Muscle layer of colon (tissue), 2 donors: ENCODE data around the gene RNF130.

ENCODE experiments used
- H3K27ac ChIP-seq: one replicate; pipeline ENCODE4 v1.7.0; 2013; ENCODE audit warnings: low read depth, mild to moderate bottlenecking, low read length, moderate library complexity
- H3K27me3 ChIP-seq, 2 donors: one replicate each; pipeline ENCODE4 v1.7.0; 2013; ENCODE audit warnings: low read length in 2 of 2, mild to moderate bottlenecking in 2 of 2; ENCODE audit not compliant: insufficient read depth in 2 of 2, control insufficient read depth in 1 of 2
- H3K36me3 ChIP-seq: one replicate; pipeline ENCODE4 v1.7.0; 2013; ENCODE audit warnings: mild to moderate bottlenecking, low read length; ENCODE audit not compliant: insufficient read depth
- H3K4me1 ChIP-seq: one replicate; pipeline ENCODE4 v1.7.0; 2013; ENCODE audit warnings: mild to moderate bottlenecking, low read length; ENCODE audit not compliant: insufficient read depth
- H3K4me3 ChIP-seq, 2 donors: one replicate each; pipeline ENCODE4 v1.7.0; 2013; ENCODE audit warnings: low read length in 2 of 2, low read depth in 1 of 2, mild to moderate bottlenecking in 1 of 2, moderate library complexity in 1 of 2
- H3K9ac ChIP-seq: one replicate; pipeline ENCODE4 v1.7.0; 2013; ENCODE audit warnings: low read length
- H3K9me3 ChIP-seq: one replicate; pipeline ENCODE4 v1.7.0; 2013; ENCODE audit warnings: mild to moderate bottlenecking, low read length
- donor health status: abdominal sarcoma.
- donor health status: Adenocarcinoma of cecum.

RNF130 gene

DNA sequence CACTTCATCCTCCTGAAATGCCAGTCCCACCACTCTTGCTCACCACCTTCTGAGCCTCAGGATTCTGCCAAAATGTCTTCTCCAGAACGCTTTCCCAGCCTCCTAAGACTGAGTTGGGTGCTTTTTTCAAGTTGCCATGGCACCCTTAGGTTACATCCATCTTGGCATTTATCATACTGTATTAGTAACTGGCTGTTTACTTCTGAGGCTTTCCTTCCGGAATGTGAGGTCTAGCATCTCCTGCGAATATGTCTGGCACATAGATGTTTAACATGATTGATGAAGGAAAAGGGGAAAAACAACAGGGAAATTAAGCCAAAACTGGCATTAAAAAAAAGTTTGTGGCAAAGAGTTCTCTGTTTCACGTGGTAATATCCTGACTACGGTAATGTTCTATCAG is 24.9 kb downstream of the RNF130 start:
- Histone ChIP-seq H3K27ac (no peak overlapping the region), H3K9ac (no peak overlapping the region), H3K27me3 (no peaks in the 10 kb centered on the region), H3K4me1 (peaks cover 19% of the 10 kb centered on the region), H3K36me3 (no peaks in the 10 kb centered on the region), H3K9me3 (no peaks in the 10 kb centered on the region), H3K4me3 (no peak overlapping the region)

DNA sequence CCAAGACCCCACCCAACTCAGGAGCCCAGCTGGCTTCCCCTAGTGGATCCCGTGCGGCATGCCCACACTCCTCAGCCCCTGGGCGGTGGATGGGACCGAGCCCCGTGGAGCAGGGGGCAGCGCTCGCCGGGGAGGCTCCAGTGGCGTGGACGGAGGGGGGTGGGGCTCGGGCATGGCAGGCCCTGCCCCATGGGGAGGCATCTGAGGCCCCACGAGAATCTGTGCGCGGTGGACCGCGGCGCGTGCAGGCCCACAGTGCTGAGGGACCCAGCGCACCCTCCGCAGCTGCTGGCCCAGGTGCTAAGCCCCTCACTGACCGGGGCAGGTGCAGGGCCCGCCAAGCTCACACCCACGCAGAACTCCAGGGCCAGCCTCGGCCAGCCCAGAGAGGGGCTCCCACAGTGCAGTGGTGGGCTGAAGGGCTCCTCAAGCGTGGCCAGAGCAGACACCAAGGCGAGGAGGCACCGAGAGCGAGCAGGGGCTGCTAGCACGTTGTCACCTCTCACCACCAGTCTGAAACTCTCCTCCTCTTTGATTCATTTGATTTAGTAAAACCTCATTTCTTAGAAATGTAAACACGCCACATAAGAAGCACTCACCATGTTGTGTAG is 25.6 kb downstream of the RNF130 start:
- Histone ChIP-seq H3K36me3 (no peaks in the 10 kb centered on the region), H3K27ac (no peak overlapping the region), H3K4me3 (no peak overlapping the region), H3K27me3 (no peaks in the 10 kb centered on the region), H3K9ac (no peak overlapping the region), H3K4me1 (peaks cover 19% of the 10 kb centered on the region), H3K9me3 (no peaks in the 10 kb centered on the region)

DNA sequence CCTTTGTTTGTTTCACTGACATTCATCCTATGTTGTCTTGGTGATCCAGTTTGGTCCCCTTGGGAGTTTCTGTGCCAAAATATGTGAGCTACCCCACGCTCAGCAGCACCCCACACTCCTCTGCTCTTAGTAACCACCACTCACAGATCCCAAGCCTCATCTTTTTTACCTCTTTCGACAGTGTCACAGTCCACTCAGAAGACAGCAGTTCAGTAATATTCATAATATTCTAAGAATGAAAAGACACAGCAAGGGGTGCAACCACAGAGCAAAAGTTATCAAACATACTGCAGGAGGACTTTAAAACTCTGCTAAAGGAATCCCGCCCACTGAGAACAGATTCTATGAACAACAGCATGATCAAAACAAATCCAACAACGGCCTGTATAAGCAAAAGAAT is 28.2 kb downstream of the RNF130 start:
- Histone ChIP-seq H3K4me1 (peaks cover 4% of the 10 kb centered on the region), H3K9me3 (no peaks in the 10 kb centered on the region), H3K9ac (no peak overlapping the region), H3K27me3 (no peaks in the 10 kb centered on the region), H3K36me3 (peaks cover 6% of the 10 kb centered on the region), H3K27ac (no peak overlapping the region), H3K4me3 (no peak overlapping the region)

DNA sequence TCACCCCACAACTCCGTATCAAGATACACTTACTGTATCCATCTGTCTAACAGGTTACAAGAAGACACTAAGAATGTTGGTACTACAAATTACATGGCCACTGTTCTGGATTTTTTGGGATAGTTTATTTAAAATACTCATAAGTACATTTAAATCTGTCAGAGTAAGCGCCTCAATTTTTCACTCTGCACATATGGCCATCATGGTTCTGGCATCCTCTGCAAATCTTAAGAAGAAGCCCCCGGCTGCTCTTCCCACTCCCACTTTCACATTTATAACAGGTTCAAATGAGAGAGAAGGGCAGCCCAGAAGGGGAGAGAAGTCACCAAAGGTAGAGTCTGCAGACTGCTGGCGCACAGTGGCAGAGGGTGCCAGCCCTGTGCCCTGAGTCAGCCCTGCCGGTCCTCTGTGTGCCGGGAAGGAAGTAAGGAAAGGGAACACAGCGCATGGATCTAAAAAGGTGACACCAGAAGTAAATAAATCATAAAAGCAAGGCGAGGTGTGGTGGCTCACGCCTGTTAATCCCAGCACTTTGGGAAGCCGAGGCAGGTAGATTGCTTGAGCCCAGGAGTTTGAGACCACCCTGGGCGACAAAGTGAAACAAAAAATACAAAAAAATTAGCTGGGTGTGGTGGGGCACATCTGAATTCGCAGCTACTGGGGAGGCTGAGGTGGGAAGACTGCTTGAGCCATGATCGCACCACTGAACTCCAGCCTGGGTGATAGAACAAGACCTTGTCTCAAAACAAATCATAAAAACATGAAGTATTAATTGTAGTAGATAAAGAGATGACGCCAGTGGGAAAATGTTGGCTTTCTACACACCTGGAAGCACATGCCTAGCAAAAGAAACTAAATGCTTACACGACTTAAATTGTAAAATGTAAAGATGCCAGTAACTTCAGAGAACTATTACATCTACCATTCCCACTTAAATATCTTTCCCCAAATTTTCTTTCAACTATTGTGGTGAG is 30.0 kb downstream of the RNF130 start:
- no peaks in the 10 kb centered on the region for H3K27me3 ChIP-seq
- no peaks in the 10 kb centered on the region for H3K4me1 ChIP-seq
- no peak overlapping the region for H3K27ac ChIP-seq
- no peak overlapping the region for H3K9ac ChIP-seq
- peaks cover 18% of the 10 kb centered on the region for H3K36me3 ChIP-seq
- H3K4me3 ChIP-seq, result no peak overlapping the region
- no peaks in the 10 kb centered on the region for H3K9me3 ChIP-seq

DNA sequence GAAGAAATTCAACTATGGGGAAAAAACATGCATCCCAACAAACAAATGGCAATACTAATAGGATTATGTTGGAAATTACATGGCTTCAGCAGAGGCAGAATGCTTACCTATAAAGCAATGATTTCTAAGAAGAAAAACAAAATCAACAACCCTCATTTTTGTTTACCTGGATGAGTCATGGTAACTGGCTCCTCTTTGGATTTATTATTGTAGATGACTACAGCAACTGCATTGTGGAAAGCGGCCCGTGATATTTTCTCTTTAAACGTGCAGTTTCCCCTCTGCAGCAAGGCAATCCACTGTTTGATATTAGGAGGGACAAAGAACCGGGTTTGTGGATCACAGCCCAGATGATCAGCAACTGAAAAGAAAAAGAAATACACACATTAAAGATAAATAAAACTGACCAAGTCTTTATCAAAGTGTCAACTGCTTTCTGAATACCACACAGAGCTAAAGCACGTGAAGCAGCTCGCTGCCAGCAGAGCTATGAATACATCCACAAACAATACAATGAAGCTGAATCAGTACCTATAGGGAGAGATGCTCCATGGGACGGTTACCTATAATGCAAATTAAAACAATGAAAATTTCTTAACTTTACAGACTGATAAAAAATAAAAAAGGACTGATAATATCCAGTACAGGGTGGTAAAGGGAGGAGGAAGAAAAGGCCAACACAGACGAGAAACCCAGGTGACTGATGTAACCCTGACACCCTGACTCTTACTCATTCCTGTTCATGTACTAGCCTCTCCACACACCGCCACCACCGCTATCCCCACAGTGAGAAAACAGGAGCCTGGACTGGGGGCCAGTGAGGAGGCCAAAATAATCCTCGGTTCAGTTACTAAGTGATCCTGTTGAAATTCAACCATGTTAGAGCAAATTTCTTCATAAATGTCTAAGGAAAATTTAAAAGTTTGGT is 31.0 kb downstream of the RNF130 start:
- Histone ChIP-seq H3K4me3 (no peak overlapping the region), H3K36me3 (peaks cover 27% of the 10 kb centered on the region), H3K4me1 (no peaks in the 10 kb centered on the region), H3K9me3 (peaks cover 7% of the 10 kb centered on the region), H3K9ac (no peak overlapping the region), H3K27ac (no peak overlapping the region), H3K27me3 (no peaks in the 10 kb centered on the region)

DNA sequence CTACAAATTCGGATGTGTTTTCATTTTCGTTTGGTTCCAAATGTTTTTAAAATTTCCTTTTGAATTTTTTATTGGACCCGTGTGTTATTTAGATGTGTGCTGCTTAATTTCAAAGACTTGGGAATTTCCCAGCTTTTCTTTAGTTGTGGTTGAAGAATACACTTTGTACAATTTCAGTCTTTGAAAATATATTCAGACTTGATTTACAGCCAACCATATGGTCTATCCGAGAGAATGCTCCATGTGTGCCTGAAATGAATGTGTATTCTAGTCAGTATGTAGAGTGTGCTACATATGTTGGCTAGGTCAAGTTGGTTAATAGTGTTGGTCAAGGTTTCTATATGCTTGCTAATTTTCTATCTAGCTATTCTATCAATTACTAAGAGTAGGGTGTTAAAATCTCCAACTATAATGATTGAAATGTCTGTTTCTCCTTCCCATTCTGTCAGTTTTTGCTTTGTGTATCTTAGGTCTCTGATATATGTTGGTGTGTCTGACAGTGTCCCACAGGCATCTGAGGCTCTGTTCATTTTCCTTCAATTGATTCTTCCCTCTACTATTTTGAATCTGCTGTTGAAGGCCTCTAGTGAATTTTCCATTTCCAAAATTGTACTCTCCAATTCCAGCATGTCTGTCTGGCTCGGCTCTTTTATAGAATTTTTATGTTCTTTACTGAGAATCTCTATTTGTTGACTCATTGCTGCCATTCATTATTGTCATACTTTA is 36.2 kb downstream of the RNF130 start:
- H3K4me1 ChIP-seq, result no peaks in the 10 kb centered on the region
- peaks cover 7% of the 10 kb centered on the region for H3K9me3 ChIP-seq
- H3K9ac ChIP-seq, result no peak overlapping the region
- H3K27ac ChIP-seq, result no peak overlapping the region
- no peak overlapping the region for H3K4me3 ChIP-seq
- peaks cover 28% of the 10 kb centered on the region for H3K36me3 ChIP-seq
- H3K27me3 ChIP-seq, result no peaks in the 10 kb centered on the region

DNA sequence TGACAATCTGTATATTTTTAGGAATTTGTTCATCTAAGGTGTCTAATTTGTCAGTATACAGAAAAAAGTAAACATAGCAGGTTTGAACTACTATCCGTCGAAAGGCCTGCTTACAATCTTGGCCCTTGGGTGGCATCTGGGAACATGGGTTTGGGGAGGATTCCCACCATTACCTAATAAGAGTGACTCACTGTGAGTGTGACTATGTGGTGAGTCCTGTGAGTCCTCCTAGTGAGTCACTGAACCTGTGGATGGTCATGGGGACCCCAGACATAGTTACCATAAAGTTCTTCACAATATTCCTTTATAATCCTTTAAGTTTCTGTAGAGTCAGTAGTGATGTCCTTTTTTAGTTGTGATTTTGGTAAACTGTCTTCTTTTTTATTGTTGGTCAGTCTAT is 37.0 kb downstream of the RNF130 start:
- H3K36me3 ChIP-seq, result peaks cover 23% of the 10 kb centered on the region
- H3K4me3 ChIP-seq, result no peak overlapping the region
- no peak overlapping the region for H3K27ac ChIP-seq
- H3K4me1 ChIP-seq, result no peaks in the 10 kb centered on the region
- no peaks in the 10 kb centered on the region for H3K27me3 ChIP-seq
- no peak overlapping the region for H3K9ac ChIP-seq
- H3K9me3 ChIP-seq, result peaks cover 7% of the 10 kb centered on the region

DNA sequence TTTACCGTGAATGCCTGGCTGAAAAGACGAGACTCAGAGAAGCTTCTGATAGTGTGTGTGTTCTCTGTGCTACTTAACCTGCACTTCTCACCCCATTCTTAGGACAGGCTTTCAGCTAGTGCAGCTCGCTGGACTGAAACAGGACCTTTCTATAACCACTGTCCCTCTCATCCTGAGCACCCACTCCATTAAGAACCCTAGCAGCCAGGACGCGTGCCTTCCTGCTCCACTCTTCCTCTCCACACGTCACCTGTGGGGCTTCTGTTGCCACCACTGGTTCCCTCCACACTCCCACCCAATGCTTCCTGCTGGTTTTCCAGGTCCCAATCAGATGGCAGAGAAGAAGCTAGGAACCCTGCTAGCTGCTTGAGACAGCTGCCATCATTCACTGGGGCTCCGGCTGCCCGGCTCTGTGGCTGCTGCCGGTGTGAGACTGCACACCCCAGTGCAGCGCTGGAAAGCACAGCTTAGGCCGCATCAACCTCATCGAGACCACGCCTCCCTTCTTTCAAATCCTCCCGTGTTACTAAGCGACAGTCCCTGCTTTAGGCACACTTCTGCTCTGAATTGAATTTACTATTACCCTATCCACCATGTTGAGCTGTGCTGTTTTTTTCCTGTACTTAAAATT is 44.0 kb downstream of the RNF130 start:
- Histone ChIP-seq H3K9me3 (no peaks in the 10 kb centered on the region), H3K4me1 (no peaks in the 10 kb centered on the region), H3K27me3 (no peaks in the 10 kb centered on the region), H3K4me3 (no peak overlapping the region), H3K27ac (no peak overlapping the region), H3K9ac (no peak overlapping the region), H3K36me3 (no peaks in the 10 kb centered on the region)

DNA sequence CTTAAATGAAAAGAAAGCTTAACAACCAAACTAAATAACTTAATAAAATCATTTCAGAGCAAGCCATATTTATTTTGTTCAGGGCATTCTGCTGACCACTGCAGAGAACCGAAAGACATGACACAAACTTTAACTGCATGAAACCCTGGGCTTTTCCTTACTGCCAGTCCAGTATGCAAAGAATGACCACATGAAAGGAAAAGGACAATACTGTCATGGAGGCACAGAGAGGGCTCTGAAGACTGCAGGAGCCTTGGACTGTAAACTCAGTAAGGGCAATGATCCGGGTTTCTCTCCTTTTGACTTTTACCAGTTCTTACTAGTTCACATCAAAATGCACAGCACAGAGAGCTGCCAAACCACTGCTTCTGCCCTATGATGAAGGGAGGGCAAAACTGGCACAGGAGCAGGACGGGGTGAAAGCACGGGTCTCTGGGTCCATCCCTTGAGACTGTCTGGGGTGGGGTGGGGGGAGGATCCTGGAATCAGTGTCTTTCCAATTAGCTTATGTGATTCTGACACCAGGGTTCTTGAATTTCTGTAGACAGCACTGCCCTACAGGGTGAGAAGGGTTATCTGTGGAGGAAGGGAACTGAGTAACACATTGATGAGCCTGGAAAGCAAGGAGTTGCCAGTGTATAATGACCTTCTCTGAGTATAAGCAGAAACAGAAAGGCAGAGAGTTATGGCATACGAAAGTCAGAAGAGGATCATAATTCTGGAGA is 44.7 kb downstream of the RNF130 start:
- Histone ChIP-seq H3K9me3 (no peaks in the 10 kb centered on the region), H3K9ac (no peak overlapping the region), H3K27ac (no peak overlapping the region), H3K4me3 (no peak overlapping the region), H3K27me3 (no peaks in the 10 kb centered on the region), H3K36me3 (no peaks in the 10 kb centered on the region), H3K4me1 (no peaks in the 10 kb centered on the region)

DNA sequence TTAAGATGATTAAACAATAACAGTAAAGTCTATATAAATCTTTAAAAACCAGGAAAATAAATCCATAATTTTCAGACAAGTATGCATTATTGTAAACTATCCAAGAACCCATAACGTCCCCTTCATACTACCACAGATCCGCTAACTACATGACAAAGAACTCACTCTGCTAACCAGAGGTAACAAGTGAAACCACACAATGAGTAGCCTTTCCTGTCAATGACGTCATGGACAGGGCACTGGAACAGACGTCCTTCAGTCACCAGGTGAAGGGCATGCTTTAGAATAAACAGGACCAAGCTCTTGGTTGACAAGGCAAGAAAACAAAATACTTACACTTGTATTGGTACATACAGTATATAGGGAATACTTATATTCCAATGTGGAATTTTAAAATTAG is 45.2 kb downstream of the RNF130 start:
- Histone ChIP-seq H3K4me1 (no peaks in the 10 kb centered on the region), H3K27ac (no peak overlapping the region), H3K36me3 (no peaks in the 10 kb centered on the region), H3K4me3 (no peak overlapping the region), H3K9me3 (no peaks in the 10 kb centered on the region), H3K27me3 (no peaks in the 10 kb centered on the region), H3K9ac (no peak overlapping the region)
